Measurements from ENCODE around the gene THBD. TPM values are rescaled to one million over a fixed set of nuclear protein-coding genes. Genes with fewer than 3 reads are reported as not detected.

THBD gene
- total RNA-seq, 1 experiment from 2014 or later, result 0.26 TPM

DNA sequence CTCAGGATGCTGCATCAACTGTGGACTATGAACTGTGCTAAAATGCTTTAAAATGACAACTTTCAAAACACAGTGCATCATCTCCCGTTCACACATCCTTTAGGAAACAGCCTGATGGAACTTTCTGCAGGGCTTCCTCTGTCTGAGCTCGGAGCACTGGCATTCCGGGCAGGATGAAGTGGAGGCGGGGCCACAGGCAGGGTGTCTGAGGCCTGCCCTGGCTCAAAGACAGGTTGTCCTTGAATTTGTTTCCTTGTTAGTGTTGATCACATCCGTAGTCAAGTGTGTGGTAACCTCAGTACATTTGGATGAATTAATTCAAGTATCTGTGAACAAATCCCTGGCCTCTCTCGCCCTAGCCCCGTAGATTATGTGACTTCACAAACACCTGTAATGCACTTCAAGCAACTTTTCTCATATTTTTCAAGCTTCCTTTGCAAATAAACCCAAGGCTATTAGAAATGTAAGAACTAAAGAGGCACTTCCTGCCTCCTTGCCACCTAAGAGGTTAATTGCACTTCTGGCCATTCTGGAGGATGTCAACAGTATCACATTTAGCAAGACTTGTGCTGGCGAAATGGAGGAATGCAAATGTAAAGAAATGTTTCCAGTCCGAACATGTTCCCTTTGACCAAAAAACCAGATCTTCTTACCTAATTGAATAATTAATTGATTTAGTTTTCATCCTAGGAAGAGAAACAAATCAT is 33.5 kb upstream of the THBD start:
- no peaks in the 10 kb centered on the region for H3K4me1 ChIP-seq (ENCODE audit: control insufficient read depth, insufficient read depth, low read length)

DNA sequence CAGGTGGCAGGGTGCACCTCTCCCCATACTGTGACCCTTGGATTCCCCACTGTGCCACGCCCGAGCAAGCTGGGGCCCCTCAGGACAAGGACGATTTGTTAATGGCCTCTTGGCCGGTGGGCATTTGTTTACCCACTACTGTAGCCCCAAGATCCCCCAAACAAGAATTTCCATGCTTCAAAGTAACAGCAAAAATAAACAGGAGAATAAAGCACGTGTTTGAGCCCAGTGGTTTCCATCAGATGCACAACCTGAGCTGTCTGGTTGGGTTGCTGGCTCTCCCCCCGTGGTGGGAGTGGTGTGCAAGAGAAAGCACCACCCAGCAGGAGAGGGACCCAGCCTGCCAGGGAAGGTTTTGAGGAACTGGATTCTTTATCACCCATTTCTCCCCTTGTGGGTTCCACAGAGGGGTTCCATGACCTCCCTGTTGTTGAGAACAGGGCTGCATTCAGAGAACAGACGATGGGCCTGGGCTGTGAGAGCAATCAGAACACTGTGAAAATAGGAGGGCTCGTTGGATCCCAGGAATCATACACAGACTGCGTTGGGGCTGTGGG is 31.9 kb upstream of the THBD start:
- BruUV-seq (replicated peaks), result no TSS peak
- intact Hi-C loops (cut with micrococcal nuclease; ENCODE audit: unreplicated experiment), result no loop called here
- no peak overlapping the region for H3K27ac ChIP-seq (ENCODE audit: low read length)
- ChIA-PET CTCF (no interaction called here), POLR2A (no interaction called here)
- H3K4me3 ChIP-seq (ENCODE audit: low read depth in 2 of 2, low read length in 2 of 2), result no peak overlapping the region
- in situ Hi-C loops (cut with HindIII; ENCODE audit: low pct_unique_long_range_greater_than_20kb, low sequenced_read_pairs), result no loop called here
- no peak for DNase-seq (ENCODE audit: low read depth, low spot score)
- ATAC-seq, result no peak
- H3K27me3 ChIP-seq (ENCODE audit: control insufficient read depth, insufficient read depth, low read length), result peaks cover 9% of the 10 kb centered on the region
- no peaks in the 10 kb centered on the region for H3K4me1 ChIP-seq (ENCODE audit: control insufficient read depth, insufficient read depth, low read length)
- TF ChIP-seq SIN3A (IDR thresholded peaks at IDR 0.05; ENCODE audit: borderline replicate concordance, insufficient read depth, low read depth, low read length), result no peak
- TF ChIP-seq, protein P1, sequence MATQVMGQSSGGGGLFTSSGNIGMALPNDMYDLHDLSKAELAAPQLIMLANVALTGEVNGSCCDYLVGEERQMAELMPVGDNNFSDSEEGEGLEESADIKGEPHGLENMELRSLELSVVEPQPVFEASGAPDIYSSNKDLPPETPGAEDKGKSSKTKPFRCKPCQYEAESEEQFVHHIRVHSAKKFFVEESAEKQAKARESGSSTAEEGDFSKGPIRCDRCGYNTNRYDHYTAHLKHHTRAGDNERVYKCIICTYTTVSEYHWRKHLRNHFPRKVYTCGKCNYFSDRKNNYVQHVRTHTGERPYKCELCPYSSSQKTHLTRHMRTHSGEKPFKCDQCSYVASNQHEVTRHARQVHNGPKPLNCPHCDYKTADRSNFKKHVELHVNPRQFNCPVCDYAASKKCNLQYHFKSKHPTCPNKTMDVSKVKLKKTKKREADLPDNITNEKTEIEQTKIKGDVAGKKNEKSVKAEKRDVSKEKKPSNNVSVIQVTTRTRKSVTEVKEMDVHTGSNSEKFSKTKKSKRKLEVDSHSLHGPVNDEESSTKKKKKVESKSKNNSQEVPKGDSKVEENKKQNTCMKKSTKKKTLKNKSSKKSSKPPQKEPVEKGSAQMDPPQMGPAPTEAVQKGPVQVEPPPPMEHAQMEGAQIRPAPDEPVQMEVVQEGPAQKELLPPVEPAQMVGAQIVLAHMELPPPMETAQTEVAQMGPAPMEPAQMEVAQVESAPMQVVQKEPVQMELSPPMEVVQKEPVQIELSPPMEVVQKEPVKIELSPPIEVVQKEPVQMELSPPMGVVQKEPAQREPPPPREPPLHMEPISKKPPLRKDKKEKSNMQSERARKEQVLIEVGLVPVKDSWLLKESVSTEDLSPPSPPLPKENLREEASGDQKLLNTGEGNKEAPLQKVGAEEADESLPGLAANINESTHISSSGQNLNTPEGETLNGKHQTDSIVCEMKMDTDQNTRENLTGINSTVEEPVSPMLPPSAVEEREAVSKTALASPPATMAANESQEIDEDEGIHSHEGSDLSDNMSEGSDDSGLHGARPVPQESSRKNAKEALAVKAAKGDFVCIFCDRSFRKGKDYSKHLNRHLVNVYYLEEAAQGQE (IDR thresholded peaks at IDR 0.05; ENCODE audit: insufficient read depth in 1 of 2, low read depth in 2 of 2, low read length in 1 of 2), result no peak
- no peak for TF ChIP-seq POLR2AphosphoS5 (IDR thresholded peaks at IDR 0.05; ENCODE audit: low read depth, low read length)
- no peak for TF ChIP-seq TCF7L2 (IDR thresholded peaks at IDR 0.05; ENCODE audit: low read depth, low read length)
- TF ChIP-seq, protein P2, sequence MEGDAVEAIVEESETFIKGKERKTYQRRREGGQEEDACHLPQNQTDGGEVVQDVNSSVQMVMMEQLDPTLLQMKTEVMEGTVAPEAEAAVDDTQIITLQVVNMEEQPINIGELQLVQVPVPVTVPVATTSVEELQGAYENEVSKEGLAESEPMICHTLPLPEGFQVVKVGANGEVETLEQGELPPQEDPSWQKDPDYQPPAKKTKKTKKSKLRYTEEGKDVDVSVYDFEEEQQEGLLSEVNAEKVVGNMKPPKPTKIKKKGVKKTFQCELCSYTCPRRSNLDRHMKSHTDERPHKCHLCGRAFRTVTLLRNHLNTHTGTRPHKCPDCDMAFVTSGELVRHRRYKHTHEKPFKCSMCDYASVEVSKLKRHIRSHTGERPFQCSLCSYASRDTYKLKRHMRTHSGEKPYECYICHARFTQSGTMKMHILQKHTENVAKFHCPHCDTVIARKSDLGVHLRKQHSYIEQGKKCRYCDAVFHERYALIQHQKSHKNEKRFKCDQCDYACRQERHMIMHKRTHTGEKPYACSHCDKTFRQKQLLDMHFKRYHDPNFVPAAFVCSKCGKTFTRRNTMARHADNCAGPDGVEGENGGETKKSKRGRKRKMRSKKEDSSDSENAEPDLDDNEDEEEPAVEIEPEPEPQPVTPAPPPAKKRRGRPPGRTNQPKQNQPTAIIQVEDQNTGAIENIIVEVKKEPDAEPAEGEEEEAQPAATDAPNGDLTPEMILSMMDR (IDR thresholded peaks at IDR 0.05), result no peak
- no peaks in the 10 kb centered on the region for H3K9me3 ChIP-seq (ENCODE audit: control insufficient read depth, insufficient read depth, low read depth, low read length)
- no peaks in the 10 kb centered on the region for H3K36me3 ChIP-seq (ENCODE audit: control insufficient read depth, insufficient read depth, low read length)

More for the DNA sequence above, 33.5 kb upstream of the THBD start:
- no peaks in the 10 kb centered on the region for H3K9me3 ChIP-seq (ENCODE audit: control insufficient read depth, insufficient read depth, low read depth, low read length)
- no peaks in the 10 kb centered on the region for H3K36me3 ChIP-seq (ENCODE audit: control insufficient read depth, insufficient read depth, low read length)
- ChIA-PET CTCF (no interaction called here), POLR2A (no interaction called here)
- no peak for DNase-seq (ENCODE audit: low read depth, low spot score)
- peaks cover 9% of the 10 kb centered on the region for H3K27me3 ChIP-seq (ENCODE audit: control insufficient read depth, insufficient read depth, low read length)
- in situ Hi-C loops (cut with HindIII; ENCODE audit: low pct_unique_long_range_greater_than_20kb, low sequenced_read_pairs) (no loop called here), intact Hi-C loops (cut with micrococcal nuclease; ENCODE audit: unreplicated experiment) (no loop called here)
- no peak overlapping the region for H3K4me3 ChIP-seq (ENCODE audit: low read depth in 2 of 2, low read length in 2 of 2)
- TF ChIP-seq TCF7L2 (IDR thresholded peaks at IDR 0.05; ENCODE audit: low read depth, low read length) (no peak), POLR2AphosphoS5 (IDR thresholded peaks at IDR 0.05; ENCODE audit: low read depth, low read length) (no peak)
- TF ChIP-seq, protein P1 (IDR thresholded peaks at IDR 0.05; ENCODE audit: insufficient read depth in 1 of 2, low read depth in 2 of 2, low read length in 1 of 2), result no peak
- H3K27ac ChIP-seq (ENCODE audit: low read length), result no peak overlapping the region
- BruUV-seq (replicated peaks), result no TSS peak
- no peak for ATAC-seq
